AML-193 (cell line): ENCODE measurements around the gene EDN1.
"Not testable (repeated sequence)": the region's sequence is repeated elsewhere in the genome, so short reads cannot be mapped to it uniquely, and the experiment has no call there.

Experiments used
- DNase-seq, 2 experiments: peaks; one replicate each; lab custom pipeline; 2025; lab: John Stamatoyannopoulos, UW

Gene EDN1

GRCh38 chr6:12327391-12327790 lies 37.2 kb downstream of the EDN1 start:
- DNase-seq, result no peak

GRCh38 chr6:12327988-12328387 lies 37.8 kb downstream of the EDN1 start:
- DNase-seq, result no peak

GRCh38 chr6:12328701-12329100 lies 38.5 kb downstream of the EDN1 start:
- no peak for DNase-seq

- DNase-seq, result no peak
Measured at GRCh38 chr6:12331474-12331873, 41.3 kb downstream of the EDN1 start.

GRCh38 chr6:12331951-12332749 lies 42.0 kb downstream of the EDN1 start:
- DNase-seq, result no peak

- not testable (repeated sequence) for DNase-seq
Measured at GRCh38 chr6:12332750-12333079, 42.6 kb downstream of the EDN1 start.

GRCh38 chr6:12333128-12333527 lies 43.0 kb downstream of the EDN1 start:
- DNase-seq, result no peak

- no peak for DNase-seq
Measured at GRCh38 chr6:12334526-12335130, 44.5 kb downstream of the EDN1 start.

GRCh38 chr6:12335131-12335527 lies 45.0 kb downstream of the EDN1 start:
- DNase-seq, result no peak

- no peak for DNase-seq
Measured at GRCh38 chr6:12335717-12336116, 45.6 kb downstream of the EDN1 start.

- DNase-seq, result no peak
Measured at GRCh38 chr6:12336121-12336971, 46.2 kb downstream of the EDN1 start.

- no peak for DNase-seq
Measured at GRCh38 chr6:12339022-12339421, 48.9 kb downstream of the EDN1 start.

- no peak for DNase-seq
Measured at GRCh38 chr6:12339808-12340487, 49.8 kb downstream of the EDN1 start.

- DNase-seq, result no peak
Measured at GRCh38 chr6:12340488-12340818, 50.3 kb downstream of the EDN1 start.

- no peak for DNase-seq
Measured at GRCh38 chr6:12342664-12343063, 52.5 kb downstream of the EDN1 start.

GRCh38 chr6:12343122-12343439 lies 52.9 kb downstream of the EDN1 start:
- DNase-seq, result no peak

- DNase-seq, result no peak
Measured at GRCh38 chr6:12343440-12344162, 53.4 kb downstream of the EDN1 start.

GRCh38 chr6:12344296-12344695 lies 54.1 kb downstream of the EDN1 start:
- DNase-seq, result no peak

GRCh38 chr6:12344961-12345693 lies 55.0 kb downstream of the EDN1 start:
- no peak for DNase-seq

GRCh38 chr6:12345694-12346058 lies 55.5 kb downstream of the EDN1 start:
- no peak for DNase-seq
